ENCODE measurements around the gene ZBED4.
"Not testable (repeated sequence)": the region's sequence is repeated elsewhere in the genome, so short reads cannot be mapped to it uniquely, and the experiment has no call there.

ZBED4 gene, protein sequence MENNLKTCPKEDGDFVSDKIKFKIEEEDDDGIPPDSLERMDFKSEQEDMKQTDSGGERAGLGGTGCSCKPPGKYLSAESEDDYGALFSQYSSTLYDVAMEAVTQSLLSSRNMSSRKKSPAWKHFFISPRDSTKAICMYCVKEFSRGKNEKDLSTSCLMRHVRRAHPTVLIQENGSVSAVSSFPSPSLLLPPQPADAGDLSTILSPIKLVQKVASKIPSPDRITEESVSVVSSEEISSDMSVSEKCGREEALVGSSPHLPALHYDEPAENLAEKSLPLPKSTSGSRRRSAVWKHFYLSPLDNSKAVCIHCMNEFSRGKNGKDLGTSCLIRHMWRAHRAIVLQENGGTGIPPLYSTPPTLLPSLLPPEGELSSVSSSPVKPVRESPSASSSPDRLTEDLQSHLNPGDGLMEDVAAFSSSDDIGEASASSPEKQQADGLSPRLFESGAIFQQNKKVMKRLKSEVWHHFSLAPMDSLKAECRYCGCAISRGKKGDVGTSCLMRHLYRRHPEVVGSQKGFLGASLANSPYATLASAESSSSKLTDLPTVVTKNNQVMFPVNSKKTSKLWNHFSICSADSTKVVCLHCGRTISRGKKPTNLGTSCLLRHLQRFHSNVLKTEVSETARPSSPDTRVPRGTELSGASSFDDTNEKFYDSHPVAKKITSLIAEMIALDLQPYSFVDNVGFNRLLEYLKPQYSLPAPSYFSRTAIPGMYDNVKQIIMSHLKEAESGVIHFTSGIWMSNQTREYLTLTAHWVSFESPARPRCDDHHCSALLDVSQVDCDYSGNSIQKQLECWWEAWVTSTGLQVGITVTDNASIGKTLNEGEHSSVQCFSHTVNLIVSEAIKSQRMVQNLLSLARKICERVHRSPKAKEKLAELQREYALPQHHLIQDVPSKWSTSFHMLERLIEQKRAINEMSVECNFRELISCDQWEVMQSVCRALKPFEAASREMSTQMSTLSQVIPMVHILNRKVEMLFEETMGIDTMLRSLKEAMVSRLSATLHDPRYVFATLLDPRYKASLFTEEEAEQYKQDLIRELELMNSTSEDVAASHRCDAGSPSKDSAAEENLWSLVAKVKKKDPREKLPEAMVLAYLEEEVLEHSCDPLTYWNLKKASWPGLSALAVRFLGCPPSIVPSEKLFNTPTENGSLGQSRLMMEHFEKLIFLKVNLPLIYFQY

DNA sequence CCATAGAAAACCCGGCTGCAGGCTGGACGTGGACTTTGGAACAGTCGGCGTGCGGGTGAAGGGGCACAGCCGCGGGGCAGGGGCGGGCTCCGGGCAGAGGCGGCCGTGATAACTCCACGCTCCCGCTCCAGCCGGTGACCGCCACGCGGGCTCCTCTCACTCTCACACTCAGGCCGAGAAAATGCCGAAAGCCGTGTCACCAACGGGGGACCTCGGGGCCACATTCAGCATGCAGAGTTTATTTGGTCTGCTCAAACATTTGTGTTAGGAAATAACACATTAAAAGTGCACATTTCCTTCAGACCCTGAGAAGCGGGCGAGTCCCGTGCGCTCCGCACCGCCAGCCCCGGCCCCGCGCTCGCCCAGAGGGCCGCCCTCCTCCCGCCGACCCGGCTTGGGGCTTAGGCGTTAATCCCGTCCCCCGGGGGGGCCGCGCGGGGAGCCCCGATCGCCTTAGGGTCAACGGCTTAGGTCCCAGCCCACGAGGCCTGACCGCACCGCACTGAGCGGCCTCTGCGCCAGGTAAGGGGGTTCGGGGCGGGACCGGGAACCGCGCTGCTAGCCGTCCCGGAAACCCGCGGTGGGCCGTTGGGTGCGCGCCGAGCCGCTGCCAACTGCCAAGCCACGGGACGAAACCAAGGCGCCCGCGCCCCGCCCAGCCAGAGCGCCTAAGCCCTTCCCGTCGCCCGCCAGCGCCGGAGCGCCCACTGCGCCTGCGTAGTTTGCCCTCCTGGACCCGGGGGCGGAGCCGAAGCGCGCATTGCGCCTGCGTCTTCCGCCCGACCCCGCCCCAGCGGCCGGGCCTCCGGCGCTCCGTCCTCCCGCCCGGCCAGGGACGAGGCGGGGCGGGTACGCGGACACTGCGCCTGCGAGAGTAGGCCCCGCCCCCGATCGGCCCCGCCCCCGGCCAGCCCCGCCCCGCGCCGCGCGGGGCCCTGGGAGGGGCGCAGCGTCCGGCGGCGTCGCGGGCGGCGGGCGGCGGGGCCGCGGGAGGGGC, at the start of gene ZBED4:
Gene ZBED4, plus strand, starts transcription at position 947 of the 997 bp plus-strand sequence. CDS start 29,819 bp downstream, outside the sequence.
- DNase-seq (peak; percentile 100), ATAC-seq (peak; percentile 89)

DNA sequence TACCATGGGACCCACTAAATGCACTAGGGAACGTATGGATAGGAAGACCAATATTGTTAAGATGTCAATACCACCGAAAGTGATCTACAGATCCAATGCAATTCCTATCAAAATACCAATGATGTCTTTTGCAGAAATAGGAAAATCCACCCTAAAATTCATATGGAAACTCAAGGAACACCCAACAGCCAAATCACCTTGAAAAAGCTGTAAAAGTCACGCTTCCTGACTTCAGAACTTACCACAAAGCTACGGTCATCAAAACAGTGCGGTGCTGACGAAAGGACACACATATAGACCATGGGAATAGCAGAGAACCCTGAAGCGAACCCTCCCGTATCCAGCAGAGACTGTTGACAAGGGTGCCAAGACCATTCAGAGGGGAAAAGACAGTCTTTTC, 46.5 kb upstream of the ZBED4 start:
- no peak for ATAC-seq
- no peak for DNase-seq

- DNase-seq (no peak), ATAC-seq (peak; percentile 70)
Observed at GRCh38 chr22:49807780-49808708, 45.6 kb upstream of the ZBED4 start.

DNA sequence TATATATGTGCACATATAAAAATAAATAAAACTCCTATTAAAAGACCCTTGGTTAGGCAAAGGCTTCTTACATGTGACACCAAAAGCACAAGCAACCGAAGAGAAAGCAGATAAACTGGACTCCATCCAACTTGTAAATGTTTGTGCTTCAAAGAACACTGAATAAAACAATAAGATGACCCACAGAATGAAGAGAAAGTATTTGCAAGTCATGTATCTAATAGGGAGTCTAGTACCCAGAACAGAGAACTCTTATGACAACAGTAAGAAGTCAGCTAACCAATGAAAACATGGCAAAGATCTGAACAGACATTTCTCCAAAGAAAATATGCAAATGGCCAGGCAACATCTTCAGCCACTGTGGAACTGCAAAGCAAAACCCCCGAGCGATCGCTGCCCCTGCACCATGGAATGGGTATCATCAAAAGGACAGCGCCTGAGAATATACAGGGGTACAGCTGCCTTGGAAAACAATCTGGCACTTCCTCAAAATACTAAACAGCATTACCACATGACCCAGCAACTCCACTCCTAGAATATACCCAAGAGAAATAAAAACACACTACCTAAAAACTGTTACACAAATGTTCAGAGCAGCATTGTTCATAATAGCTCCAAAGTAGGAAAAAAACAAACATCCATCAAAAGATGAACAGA, 43.2 kb upstream of the ZBED4 start:
- DNase-seq (no peak), ATAC-seq (no peak)

DNA sequence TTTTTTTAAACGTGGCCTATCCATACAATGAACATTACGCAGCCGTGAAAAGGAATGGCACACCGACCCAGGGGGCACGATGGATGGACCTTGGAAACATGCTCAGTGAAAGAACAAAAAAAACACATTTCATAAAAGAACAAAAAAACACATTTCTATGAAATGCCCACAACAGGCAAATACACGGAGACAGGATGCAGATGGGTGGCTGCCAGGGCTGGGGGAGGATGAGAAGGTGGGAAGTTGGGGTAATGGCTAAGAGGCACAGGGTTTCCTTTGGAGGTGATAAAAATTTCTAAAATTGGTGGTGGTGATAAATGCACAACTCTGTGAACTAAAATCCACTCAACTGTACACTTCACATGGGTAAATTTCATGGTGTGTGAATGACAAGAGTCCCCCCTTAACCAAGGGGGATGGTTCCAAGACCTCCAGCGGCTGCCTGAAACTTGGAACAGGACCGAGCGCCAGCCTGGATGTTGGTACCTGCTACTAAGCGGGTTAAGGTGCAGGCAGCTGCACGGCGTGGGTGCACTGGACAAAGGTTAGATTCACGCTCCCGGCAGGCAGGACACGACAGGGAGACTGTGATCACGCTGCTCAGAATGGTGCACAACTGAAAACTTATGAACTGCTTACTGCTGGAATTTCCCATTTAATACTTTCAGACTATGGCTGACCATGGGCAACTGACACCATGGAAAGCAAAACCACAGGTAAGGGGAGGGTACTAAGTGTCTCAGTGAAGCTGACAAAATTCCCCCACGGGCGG, 42.4 kb upstream of the ZBED4 start:
- DNase-seq (no peak), ATAC-seq (no peak)

DNA sequence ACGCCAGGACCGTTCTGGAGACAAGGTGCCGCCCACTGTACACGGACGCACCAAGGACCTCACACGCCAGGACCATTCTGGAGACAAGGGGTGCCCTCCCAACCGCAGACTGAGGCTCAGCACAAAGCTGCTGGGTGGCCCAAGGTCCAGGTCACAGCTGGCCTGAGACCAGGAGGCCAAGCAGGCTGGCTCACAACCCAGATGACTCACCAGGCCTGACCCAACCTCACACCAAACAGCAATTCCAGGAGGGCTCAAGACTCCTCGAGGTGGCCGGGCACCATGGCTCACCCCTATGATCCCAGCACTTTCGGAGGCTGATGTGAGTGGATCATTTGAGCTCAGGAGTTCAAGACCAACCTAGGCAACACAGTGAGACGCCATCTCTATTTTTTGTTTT, 40.8 kb upstream of the ZBED4 start:
- DNase-seq (no peak), ATAC-seq (no peak)

GRCh38 chr22:49814164-49814686, 39.4 kb upstream of the ZBED4 start:
- DNase-seq (no peak), ATAC-seq (no peak)

GRCh38 chr22:49814856-49815255, 38.8 kb upstream of the ZBED4 start:
- ATAC-seq (no peak), DNase-seq (no peak)

DNA sequence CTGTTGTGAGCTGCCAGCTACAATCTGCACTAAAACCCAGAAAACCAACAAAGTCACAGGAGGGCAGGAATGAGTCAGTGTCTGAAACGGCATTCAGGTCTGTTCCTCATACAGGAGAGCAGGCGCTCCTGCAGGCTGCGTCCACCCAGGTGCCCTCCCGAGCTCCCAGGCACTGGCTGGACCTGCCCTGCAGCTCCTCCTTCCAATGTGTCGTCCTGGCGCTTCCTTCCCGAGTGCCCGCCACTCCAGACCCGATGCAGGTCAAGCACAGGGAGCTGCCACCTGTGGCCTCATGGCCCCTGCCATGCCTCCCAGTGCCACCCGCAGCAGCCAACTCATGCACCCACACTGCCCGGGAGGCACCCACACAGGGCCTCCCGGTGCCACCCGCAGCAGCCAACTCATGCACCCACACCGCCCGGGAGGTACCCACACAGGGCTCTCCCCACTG, 38.0 kb upstream of the ZBED4 start:
- peak; percentile 40 for ATAC-seq
- DNase-seq: no peak

DNA sequence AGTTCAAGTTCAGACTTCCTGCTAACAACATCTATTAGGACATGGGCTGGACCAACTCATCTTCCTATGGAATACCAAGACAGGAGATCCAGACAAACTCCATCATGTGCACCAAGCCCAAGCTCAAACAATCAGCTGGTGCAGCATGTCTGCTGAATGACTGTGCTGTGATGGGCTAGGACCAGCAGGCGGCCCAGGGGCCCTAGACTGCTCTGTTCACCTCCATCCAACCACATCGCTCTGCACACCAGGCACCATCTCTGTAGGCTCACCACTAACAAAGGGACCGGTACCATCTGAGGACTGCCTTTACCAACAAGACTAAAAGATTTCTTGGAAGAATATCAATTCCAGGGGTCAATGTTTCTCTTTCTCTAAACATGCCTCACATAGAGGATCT, 36.3 kb upstream of the ZBED4 start:
- DNase-seq: no peak
- no peak for ATAC-seq

- DNase-seq (no peak), ATAC-seq (no peak)
Observed at GRCh38 chr22:49820984-49821383, 32.7 kb upstream of the ZBED4 start.

DNA sequence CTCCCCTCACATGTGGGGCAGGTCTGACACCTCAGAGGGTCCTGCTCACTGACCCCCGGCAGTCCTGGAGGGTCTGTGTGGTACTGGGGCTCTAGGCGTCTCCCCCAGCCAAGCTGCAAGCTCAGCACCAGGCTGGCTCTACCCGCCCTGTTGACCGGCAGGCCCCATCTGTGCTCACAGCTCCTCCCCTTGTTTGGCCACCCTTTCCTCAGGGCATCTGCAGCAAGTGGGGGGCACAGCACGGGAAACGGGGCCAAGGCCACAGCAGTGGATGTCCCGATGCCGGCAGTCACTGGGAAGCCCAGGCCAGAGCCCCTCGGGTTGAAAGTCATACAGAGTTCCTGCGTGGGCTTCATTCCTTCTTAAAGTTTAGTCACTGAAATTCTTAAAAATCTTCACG, 31.9 kb upstream of the ZBED4 start:
- not testable (repeated sequence) for DNase-seq, ATAC-seq

DNA sequence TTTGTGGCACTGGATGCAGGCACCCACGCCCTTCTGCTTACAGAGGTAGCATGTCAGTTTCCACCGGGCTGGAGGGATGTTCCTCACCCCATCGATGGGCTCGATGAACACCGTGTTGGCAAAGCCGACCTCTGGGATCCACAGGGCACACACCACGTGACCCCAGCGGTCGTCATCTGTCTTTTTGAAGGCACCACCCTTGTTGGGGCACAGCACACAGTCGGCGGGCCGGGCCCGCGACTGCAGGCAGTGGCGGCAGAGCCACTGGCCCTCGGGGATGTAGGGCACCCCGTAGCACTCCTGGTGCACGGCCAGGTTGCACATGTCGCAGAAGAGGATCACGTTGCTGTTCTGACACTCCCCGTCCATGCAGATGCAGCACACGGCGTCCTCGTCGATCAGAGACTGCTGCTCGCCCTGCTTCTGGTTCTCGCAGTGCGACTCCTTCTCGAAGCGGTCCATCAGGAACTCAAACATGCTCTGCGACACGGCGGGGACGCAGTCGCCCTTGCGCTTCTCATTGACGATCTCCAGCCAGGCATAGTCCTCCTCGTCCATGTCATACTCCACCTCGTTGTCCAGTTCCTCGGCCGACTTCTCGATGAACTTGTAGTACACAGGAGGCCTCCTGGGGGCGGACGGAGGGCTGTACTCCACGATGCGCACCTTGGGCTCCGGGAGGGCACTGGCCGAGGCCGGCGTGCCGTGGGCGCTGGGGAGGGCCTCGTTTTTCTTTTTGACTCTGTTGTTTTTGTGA, 30.2 kb upstream of the ZBED4 start:
- ATAC-seq (no peak), DNase-seq (no peak)

DNA sequence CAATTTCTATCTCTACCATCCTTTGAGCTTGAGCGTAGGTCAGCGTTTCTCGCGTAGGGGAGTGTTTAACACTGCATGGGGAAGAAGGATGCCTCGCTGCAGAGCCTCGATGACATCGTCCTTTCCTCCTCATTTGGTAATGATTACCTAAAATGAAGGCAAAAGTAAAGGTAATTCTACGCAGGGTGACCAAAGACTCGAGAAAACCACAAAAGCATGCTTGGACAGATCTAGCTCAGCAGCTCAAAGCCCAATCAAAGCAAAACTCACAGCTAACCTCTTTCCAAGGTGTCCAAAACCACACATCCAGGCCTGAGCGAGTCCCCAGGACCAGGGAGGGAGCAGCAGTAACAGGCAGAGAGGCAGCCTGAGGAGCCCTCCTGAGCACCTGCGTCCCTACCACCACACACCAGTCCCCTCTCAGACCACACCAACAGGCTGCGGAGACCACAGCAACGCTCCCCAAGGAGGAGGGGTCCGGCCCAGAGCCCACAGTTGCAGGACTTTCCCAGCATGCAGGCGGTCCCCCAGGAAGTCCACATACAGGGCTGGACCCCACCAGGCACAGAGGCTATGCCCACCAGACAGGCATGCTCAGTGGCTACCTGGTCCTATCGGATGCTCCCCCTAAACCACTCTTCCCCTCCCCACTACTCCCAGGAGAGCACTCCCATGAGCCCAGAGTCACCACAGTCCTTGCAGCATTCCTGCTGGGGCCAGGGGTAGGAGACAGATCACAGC, 29.3 kb upstream of the ZBED4 start:
- ATAC-seq: no peak
- DNase-seq: no peak

DNA sequence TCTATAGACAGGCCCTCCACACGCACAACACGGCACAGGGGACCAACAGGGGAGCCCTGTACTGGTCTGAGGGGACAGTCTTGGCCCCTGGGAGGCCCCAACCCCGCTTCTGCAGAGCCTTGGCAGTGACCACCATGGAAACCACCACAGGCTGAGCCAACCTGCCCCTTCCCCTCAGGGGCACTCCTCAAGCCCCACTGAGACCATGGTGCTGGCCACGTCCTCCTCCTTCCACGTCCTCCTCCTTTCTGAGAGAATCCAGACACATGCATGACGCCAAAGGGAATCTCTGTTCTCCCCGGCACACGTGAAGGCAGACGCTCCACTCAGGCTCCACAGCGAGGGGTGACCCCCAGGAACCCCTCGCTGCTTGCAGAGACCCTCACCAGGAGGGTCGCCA, 28.7 kb upstream of the ZBED4 start:
- DNase-seq (no peak), ATAC-seq (no peak)

- ATAC-seq (no peak), DNase-seq (no peak)
Observed at GRCh38 chr22:49825436-49825835, 28.2 kb upstream of the ZBED4 start.
